H1 (cell line): ENCODE measurements around the gene WWC1. TPM values are rescaled to one million over a fixed set of nuclear protein-coding genes. Genes with fewer than 3 reads are reported as not detected.

Source experiments
- CTCF ChIA-PET: fragments of 300-600 bp; sonication (Branson Sonifier 250); formaldehyde crosslinking; loops from one replicate; lab custom pipeline; 2021; ENCODE audit not compliant: partially characterized antibody; lab: Charles Lee
- POLR2A ChIA-PET: fragments of 300-600 bp; sonication (Branson Sonifier 250); formaldehyde crosslinking; loops from one replicate; lab custom pipeline; 2021; ENCODE audit warnings: inconsistent platforms; ENCODE audit not compliant: partially characterized antibody; lab: Charles Lee
- DNase-seq, 2 experiments: peaks; one replicate each; pipeline versions ENCODE4 v3.0.0 to v3.0.0-alpha.2; 2010 to 2022; ENCODE audit warnings: low spot score in 2 of 2, low read depth in 1 of 2, mixed read lengths in 1 of 2
- FAIRE-seq: peaks from 2 replicates; lab custom pipeline; 2011; peaks lifted over from hg19 to GRCh38; lab: Jason Lieb, UNC
- H2AFZ ChIP-seq: 2 replicates; pipeline ENCODE4 v1.8.1; 2012; ENCODE audit warnings: low read length, inconsistent platforms
- H2AK5ac ChIP-seq: 2 replicates; pipeline ENCODE4 v1.6.1; 2013; ENCODE audit warnings: low read depth, low read length
- H2BK120ac ChIP-seq: replicated peaks from 2 replicates; pipeline ENCODE3; 2013; ENCODE audit warnings: low read depth, low read length, inconsistent platforms
- H2BK12ac ChIP-seq: 2 replicates; pipeline ENCODE4 v1.6.1; 2013; ENCODE audit warnings: low read depth, low read length
- H2BK15ac ChIP-seq: 2 replicates; pipeline ENCODE4 v1.6.1; 2013; ENCODE audit warnings: low read length
- H2BK20ac ChIP-seq: 2 replicates; pipeline ENCODE4 v1.6.1; 2013; ENCODE audit warnings: low read length
- H2BK5ac ChIP-seq: 2 replicates; pipeline ENCODE4 v1.6.1; 2013; ENCODE audit warnings: low read depth, low read length
- H3K14ac ChIP-seq: 2 replicates; pipeline ENCODE4 v1.6.1; 2013; ENCODE audit warnings: inconsistent platforms; ENCODE audit not compliant: insufficient read length
- H3K18ac ChIP-seq: 2 replicates; pipeline ENCODE4 v1.6.1; 2013; ENCODE audit warnings: low read length; ENCODE audit errors: extremely low read depth
- H3K23ac ChIP-seq: 2 replicates; pipeline ENCODE4 v1.6.1; 2013; ENCODE audit warnings: inconsistent platforms; ENCODE audit not compliant: insufficient read length
- H3K23me2 ChIP-seq: 2 replicates; pipeline ENCODE4 v1.6.1; 2013; ENCODE audit warnings: low read depth, low read length
- H3K27ac ChIP-seq: 2 replicates; pipeline ENCODE4 v1.6.1; 2011; ENCODE audit warnings: low read depth, low read length, inconsistent platforms
- H3K27me3 ChIP-seq, 4 experiments: replicated peaks in 1 of 4; 1 replicate in 1 of 4; 2 replicates in 3 of 4; pipeline versions ENCODE4 v1.6.1 to v1.8.1; 2011 to 2013; ENCODE audit warnings: low read length in 3 of 4, mild to moderate bottlenecking in 3 of 4, inconsistent platforms in 2 of 4, mixed read lengths in 2 of 4, moderate library complexity in 1 of 4; ENCODE audit not compliant: control insufficient read depth in 3 of 4, insufficient read depth in 3 of 4; ENCODE audit errors: extremely low read depth in 1 of 4
- H3K36me3 ChIP-seq, 4 experiments: 2 replicates each; pipeline versions ENCODE4 v1.6.1 to v1.8.1; 2011 to 2013; ENCODE audit warnings: mild to moderate bottlenecking in 4 of 4, low read length in 3 of 4, moderate library complexity in 2 of 4, control low read depth in 1 of 4, inconsistent platforms in 1 of 4; ENCODE audit not compliant: insufficient read depth in 4 of 4, control insufficient read depth in 2 of 4
- H3K4ac ChIP-seq: replicated peaks from 2 replicates; pipeline ENCODE3; 2013; ENCODE audit warnings: low read length, low read depth, mixed read lengths, inconsistent platforms; ENCODE audit not compliant: insufficient read length
- H3K4me1 ChIP-seq, 4 experiments: replicated peaks in 1 of 4; 1 replicate in 1 of 4; 2 replicates in 3 of 4; pipeline versions ENCODE4 v1.6.1 to v1.8.1; 2011 to 2013; ENCODE audit warnings: low read length in 3 of 4, inconsistent platforms in 2 of 4, mixed read lengths in 1 of 4; ENCODE audit not compliant: insufficient read depth in 4 of 4, control insufficient read depth in 3 of 4
- H3K4me2 ChIP-seq, 2 experiments: 2 replicates each; pipeline versions ENCODE4 v1.6.1 to v1.8.1; 2011 to 2013; ENCODE audit warnings: low read depth in 2 of 2, low read length in 2 of 2, control low read depth in 1 of 2, inconsistent platforms in 1 of 2, mild to moderate bottlenecking in 1 of 2; ENCODE audit not compliant: insufficient read depth in 1 of 2
- H3K4me3 ChIP-seq, 4 experiments: fragments of 200-600, 300-600 bp in 1 of 4; sonication (generic), shearing (Covaris generic), sonication (Bioruptor Twin) in 1 of 4; 2 replicates each; pipeline versions ENCODE4 v1.5.1 to v1.8.1; 2011 to 2016; ENCODE audit warnings: low read length in 4 of 4, low read depth in 3 of 4, control low read depth in 2 of 4, inconsistent platforms in 2 of 4, mild to moderate bottlenecking in 2 of 4, mixed read lengths in 1 of 4, moderate library complexity in 1 of 4; ENCODE audit not compliant: insufficient read depth in 2 of 4; ENCODE audit errors: extremely low read depth in 1 of 4
- H3K56ac ChIP-seq: replicated peaks from 2 replicates; pipeline ENCODE3; 2013; ENCODE audit warnings: low read depth, mild to moderate bottlenecking, mixed read lengths, low read length, inconsistent platforms; ENCODE audit not compliant: insufficient read length
- H3K79me1 ChIP-seq: 2 replicates; pipeline ENCODE4 v1.6.1; 2013; ENCODE audit warnings: low read depth, low read length, control low read depth
- H3K79me2 ChIP-seq, 2 experiments: 2 replicates each; pipeline versions ENCODE4 v1.6.1 to v1.8.1; 2012 to 2013; ENCODE audit warnings: low read length in 2 of 2, mild to moderate bottlenecking in 2 of 2, inconsistent platforms in 1 of 2; ENCODE audit not compliant: insufficient read depth in 2 of 2, control insufficient read depth in 1 of 2
- H3K9ac ChIP-seq, 4 experiments: replicated peaks in 1 of 4; 1 replicate in 1 of 4; 2 replicates in 3 of 4; pipeline versions ENCODE4 v1.6.1 to v1.8.1; 2011 to 2013; ENCODE audit warnings: low read depth in 3 of 4, low read length in 3 of 4, control low read depth in 2 of 4, mild to moderate bottlenecking in 2 of 4, moderate library complexity in 2 of 4, inconsistent platforms in 1 of 4; ENCODE audit errors: extremely low read depth in 1 of 4
- H3K9me3 ChIP-seq, 2 experiments: 2 replicates each; pipeline versions ENCODE4 v1.6.1 to v1.8.1; 2012 to 2013; ENCODE audit warnings: mild to moderate bottlenecking in 2 of 2, moderate library complexity in 2 of 2, control low read depth in 1 of 2, inconsistent platforms in 1 of 2, low read depth in 1 of 2, low read length in 1 of 2, mixed read lengths in 1 of 2; ENCODE audit not compliant: insufficient read depth in 2 of 2
- H4K20me1 ChIP-seq, 2 experiments: replicated peaks in 1 of 2; 2 replicates each; pipeline versions ENCODE3 to v1.8.1; 2011 to 2013; ENCODE audit warnings: inconsistent platforms in 2 of 2, low read length in 2 of 2, mild to moderate bottlenecking in 1 of 2; ENCODE audit not compliant: insufficient read depth in 2 of 2, control insufficient read depth in 1 of 2
- H4K5ac ChIP-seq: 2 replicates; pipeline ENCODE4 v1.6.1; 2013; ENCODE audit warnings: low read length, low read depth, mixed read lengths, inconsistent platforms; ENCODE audit not compliant: insufficient read length
- H4K8ac ChIP-seq: 2 replicates; pipeline ENCODE4 v1.8.0; 2013; ENCODE audit warnings: mild to moderate bottlenecking, moderate library complexity, low read length, inconsistent platforms; ENCODE audit not compliant: insufficient read depth; ENCODE audit errors: extremely low read depth
- H4K91ac ChIP-seq: replicated peaks from 2 replicates; pipeline ENCODE3; 2013; ENCODE audit warnings: low read length, mixed read lengths, inconsistent platforms; ENCODE audit not compliant: insufficient read length
- BCL11A ChIP-seq, 2 experiments: IDR thresholded peaks; one replicate each; pipeline ENCODE4 v1.6.1; 2011; ENCODE audit warnings: low read depth in 2 of 2, low read length in 2 of 2, mild to moderate bottlenecking in 2 of 2
- CTBP2 ChIP-seq: IDR thresholded peaks from 2 replicates; pipeline ENCODE4 v1.7.0; 2011; ENCODE audit warnings: borderline replicate concordance, mild to moderate bottlenecking, moderate library complexity, mixed read lengths, low read length; ENCODE audit not compliant: insufficient read depth, insufficient read length
- GABPA ChIP-seq: IDR thresholded peaks from 2 replicates; pipeline ENCODE4 v1.6.1; 2011; ENCODE audit warnings: mild to moderate bottlenecking, low read length, moderate library complexity, borderline replicate concordance; ENCODE audit not compliant: insufficient read depth
- KDM1A ChIP-seq: fragments of 200-600, 300-600 bp; sonication (generic); IDR thresholded peaks from 2 replicates; pipeline ENCODE4 v1.7.1; 2016; ENCODE audit warnings: mild to moderate bottlenecking, low read length, borderline replicate concordance
- NANOG ChIP-seq: IDR thresholded peaks from 2 replicates; pipeline ENCODE4 v1.6.1; 2011; ENCODE audit warnings: low read length, low read depth, mild to moderate bottlenecking, inconsistent platforms; ENCODE audit not compliant: insufficient read depth, poor library complexity, severe bottlenecking
- NRF1 ChIP-seq: IDR thresholded peaks from 2 replicates; pipeline ENCODE4 v1.6.1; 2011; ENCODE audit warnings: mild to moderate bottlenecking, low read depth, low read length, improper control_type of control experiment
- POLR2A ChIP-seq, 2 experiments: IDR thresholded peaks; 1 replicate in 1 of 2; 2 replicates in 1 of 2; pipeline ENCODE4 v1.6.1; 2011; ENCODE audit warnings: low read depth in 2 of 2, low read length in 2 of 2, mild to moderate bottlenecking in 2 of 2; ENCODE audit errors: control extremely low read depth in 1 of 2
- RBBP5 ChIP-seq: IDR thresholded peaks from 2 replicates; pipeline ENCODE4 v1.7.1; 2012; ENCODE audit warnings: low read depth, mild to moderate bottlenecking, inconsistent platforms, low read length, moderate library complexity, borderline replicate concordance
- SAP30 ChIP-seq: fragments of 300-600 bp; sonication (generic); IDR thresholded peaks from 2 replicates; pipeline ENCODE4 v1.7.1; 2012; ENCODE audit warnings: low read length, moderate library complexity, mild to moderate bottlenecking, inconsistent platforms; ENCODE audit not compliant: insufficient read depth, insufficient replicate concordance
- SIN3A ChIP-seq, 2 experiments: IDR thresholded peaks in 1 of 2; conservative IDR thresholded peaks in 1 of 2; 2 replicates each; pipeline ENCODE4 v1.6.1; 2011 to 2012; ENCODE audit warnings: low read length in 2 of 2, improper control_type of control experiment in 1 of 2, low read depth in 1 of 2, mild to moderate bottlenecking in 1 of 2
- SP4 ChIP-seq: IDR thresholded peaks from 2 replicates; pipeline ENCODE4 v1.6.1; 2012; ENCODE audit warnings: low read length, inconsistent platforms
- TEAD4 ChIP-seq: IDR thresholded peaks from 2 replicates; pipeline ENCODE4 v1.6.1; 2012; ENCODE audit warnings: low read depth, low read length, inconsistent platforms, mixed read lengths
- ZNF274 ChIP-seq: IDR thresholded peaks from 2 replicates; pipeline ENCODE4 v1.7.0; 2012; ENCODE audit warnings: low read length, borderline replicate concordance; ENCODE audit errors: extremely low read depth
- WGBS, 2 experiments: shearing (Covaris generic) in 1 of 2; methylation state at CpG; one replicate each; pipeline versions ENCODE4 v1.1.6 to v1.1.7; 2013 to 2015; ENCODE audit warnings: low lambda C conversion rate in 2 of 2, mixed read lengths in 2 of 2, inconsistent platforms in 1 of 2, low coverage in 1 of 2, missing lambda C conversion rate in 1 of 2; ENCODE audit not compliant: insufficient replicate concordance in 2 of 2, insufficient coverage in 1 of 2, insufficient read length in 1 of 2; ENCODE audit errors: extremely low coverage in 1 of 2, missing lambda C conversion rate in 1 of 2; 5-methylcytosine and 5-hydroxymethylcytosine counted together
- polyA plus RNA-seq, 7 experiments: library from polyadenylated mRNA; depleted of rRNA in 3 of 7; stranded (reverse) in 5 of 7; unstranded in 2 of 7; fragments of >200 nt in 5 of 7; fragments of 200-250 nt in 2 of 7; gene quantifications; 1 replicate in 5 of 7; 2 replicates in 1 of 7; 4 replicates in 1 of 7; pipeline versions ENCODE4 v1.2.1 to v1.2.3, GENCODE V29; 2011 to 2013; ENCODE audit warnings: missing spikeins in 2 of 7, mixed read lengths in 2 of 7
- total RNA-seq: library from RNA; stranded (reverse); fragmentation: NEBNext Ultra II Directional; extraction: Animal tissue kit (Norgen Biotek cat#: 25700); gene quantifications from 2 replicates; pipeline ENCODE4 v1.2.1, GENCODE V29; 2021

Gene WWC1
- total and polyA plus RNA-seq, 2 of the 8 experiments (the other 6 are each of a cell fraction or from before 2014, with no cell fraction given), result 16.4 to 41.1 TPM

GRCh38 chr5:168298949-168299348 lies 7.5 kb downstream of the WWC1 start:
- peaks cover 20% of the 10 kb centered on the region for H3K79me1 ChIP-seq
- H3K36me3 ChIP-seq, result no peaks in the 10 kb centered on the region
- no peak overlapping the region for H3K56ac ChIP-seq
- H2BK120ac ChIP-seq, result no peak overlapping the region
- WGBS, 2 experiments, result 97% methylated on average over 7 of the region's 7 CpGs; no CpG with 5 or more reads in 1 of the 2 experiments
- H4K20me1 ChIP-seq, result peaks cover 3 to 22% of the 10 kb centered on the region in 2 experiments
- H2AFZ ChIP-seq, result no peak overlapping the region
- no peak overlapping the region for H2BK12ac ChIP-seq
- H3K23ac ChIP-seq, result no peak overlapping the region
- H3K4ac ChIP-seq, result no peak overlapping the region
- no peak overlapping the region for H4K91ac ChIP-seq
- H4K8ac ChIP-seq, result no peak overlapping the region
- no peak overlapping the region for H3K27ac ChIP-seq
- ChIA-PET CTCF (interaction anchor here (1.3 to 2.8 kb wide), 5 partner anchors 8 to 45 kb away, joined by 3 to 14 read pairs (median 4); no protein-coding TSS in a partner anchor), POLR2A (interaction anchor here (0.6 kb wide), 1 partner anchor 115 kb away, joined by 3 read pairs; no protein-coding TSS in a partner anchor)
- peak overlapping the region; percentile 88; the same call in 1 of the 2 replicates for H3K18ac ChIP-seq
- FAIRE-seq, result no peak
- peak overlapping the region; percentile 3; the same call in 1 of the 2 replicates for H2BK20ac ChIP-seq
- peak overlapping the region in 1 of 2 experiments; percentile 44; a peak in 1 of 4 replicates for H3K4me2 ChIP-seq
- peaks cover 7 to 69% of the 10 kb centered on the region in 2 experiments for H3K79me2 ChIP-seq
- H2AK5ac ChIP-seq, result no peak overlapping the region
- no peak for DNase-seq
- H2BK5ac ChIP-seq, result peak overlapping the region; percentile 77; the same call in 1 of the 2 replicates
- H3K4me3 ChIP-seq, result no peak overlapping the region
- H3K27me3 ChIP-seq, result no peaks in the 10 kb centered on the region
- no peaks in the 10 kb centered on the region for H3K9me3 ChIP-seq
- no peak overlapping the region for H3K14ac ChIP-seq
- H4K5ac ChIP-seq, result no peak overlapping the region
- H3K23me2 ChIP-seq, result no peaks in the 10 kb centered on the region; the same call in 1 of the 2 replicates
- H3K9ac ChIP-seq, result no peak overlapping the region
- H2BK15ac ChIP-seq, result no peak overlapping the region
- H3K4me1 ChIP-seq, result peaks cover 29 to 53% (median 48%) of the 10 kb centered on the region in 4 experiments
- no peak for TF ChIP-seq NRF1
- no peak for TF ChIP-seq NANOG
- TF ChIP-seq TEAD4, result no peak
- no peak for TF ChIP-seq CTBP2
- TF ChIP-seq GABPA, result no peak
- no peak for TF ChIP-seq RBBP5
- TF ChIP-seq KDM1A, result no peak
- TF ChIP-seq SIN3A (conservative IDR thresholded peaks at IDR 0.05 in 1 of 2, IDR thresholded peaks at IDR 0.05 in 1 of 2; ENCODE audit: low read depth in 1 of 2, low read length in 2 of 2), result no peak
- no peak for TF ChIP-seq SAP30
- no peak for TF ChIP-seq BCL11A (IDR thresholded peaks at IDR 0.05; ENCODE audit: low read depth in 2 of 2, low read length in 2 of 2)
- no peak for TF ChIP-seq ZNF274
- no peak for TF ChIP-seq SP4
- no peak for TF ChIP-seq POLR2A (IDR thresholded peaks at IDR 0.05; ENCODE audit: control extremely low read depth in 1 of 2, low read depth in 2 of 2, low read length in 2 of 2)
